GM21390 (cell line): Measurements from ENCODE around the gene OR6V1.

Experiments
- ATAC-seq: cut with Tn5 transposase; IDR thresholded peaks from one replicate; pipeline ENCODE4 v1.9.1; 2021; ENCODE audit not compliant: unreplicated experiment

The OR6V1 gene

GRCh38 chr7:143052041-143052440 is at the start of gene OR6V1:
TSS of gene OR6V1 (plus strand) at chr7:143052341. CDS start at chr7:143052341, 0 bp downstream.
- ATAC-seq = no peak

- ATAC-seq = no peak
Measured at GRCh38 chr7:143002898-143003297, 49.2 kb upstream of the OR6V1 start.

- ATAC-seq = peak; percentile 53
Measured at GRCh38 chr7:143003393-143004051, 48.6 kb upstream of the OR6V1 start.

- ATAC-seq = no peak
Measured at GRCh38 chr7:143005632-143006260, 46.4 kb upstream of the OR6V1 start.

GRCh38 chr7:143008007-143008901 is 43.9 kb upstream of the OR6V1 start:
- peak; percentile 85 for ATAC-seq

GRCh38 chr7:143012001-143012400 is 40.1 kb upstream of the OR6V1 start:
- ATAC-seq = no peak

- no peak for ATAC-seq
Measured at GRCh38 chr7:143012409-143012808, 39.7 kb upstream of the OR6V1 start.

- no peak for ATAC-seq
Measured at GRCh38 chr7:143013473-143013872, 38.7 kb upstream of the OR6V1 start.

- ATAC-seq = no peak
Measured at GRCh38 chr7:143013893-143014292, 38.2 kb upstream of the OR6V1 start.

- peak; percentile 77 for ATAC-seq
Measured at GRCh38 chr7:143015084-143015483, 37.1 kb upstream of the OR6V1 start.

- no peak for ATAC-seq
Measured at GRCh38 chr7:143015926-143016490, 36.1 kb upstream of the OR6V1 start.

GRCh38 chr7:143016996-143017395 is 35.1 kb upstream of the OR6V1 start:
- no peak for ATAC-seq

GRCh38 chr7:143018931-143019330 is 33.2 kb upstream of the OR6V1 start:
- ATAC-seq = no peak

GRCh38 chr7:143023047-143023446 is 29.1 kb upstream of the OR6V1 start:
- ATAC-seq = no peak

- no peak for ATAC-seq
Measured at GRCh38 chr7:143025371-143025770, 26.8 kb upstream of the OR6V1 start.

- ATAC-seq = no peak
Measured at GRCh38 chr7:143027032-143027431, 25.1 kb upstream of the OR6V1 start, which contains the start of gene OR9A2. TSS of gene OR9A2 (minus strand) at chr7:143027132. CDS start at chr7:143027132, 0 bp downstream.

GRCh38 chr7:143027683-143028082 is 24.5 kb upstream of the OR6V1 start:
- ATAC-seq = no peak

- ATAC-seq = no peak
Measured at GRCh38 chr7:143038635-143039034, 13.5 kb upstream of the OR6V1 start.

- ATAC-seq = no peak
Measured at GRCh38 chr7:143040209-143040715, 11.9 kb upstream of the OR6V1 start.

GRCh38 chr7:143041346-143041745 is 10.8 kb upstream of the OR6V1 start:
- ATAC-seq = no peak

- no peak for ATAC-seq
Measured at GRCh38 chr7:143042159-143042789, 9.9 kb upstream of the OR6V1 start.
